ENCODE measurements around the gene SPNS2. TPM values are rescaled to one million over a fixed set of nuclear protein-coding genes. Genes with fewer than 3 reads are reported as not detected.

The SPNS2 gene
- total RNA-seq, 1 donor from 2014 or later, result 187 TPM

GRCh38 chr17:4587803-4588202 is 89.1 kb downstream of the SPNS2 start:
- H3K36me3 Mint-ChIP-seq (ENCODE audit: low read depth, unreplicated experiment), result no peaks in the 10 kb centered on the region
- no peak for DNase-seq (ENCODE audit: low spot score)
- no peaks in the 10 kb centered on the region for H3K9me3 Mint-ChIP-seq (ENCODE audit: unreplicated experiment)
- H3K27me3 Mint-ChIP-seq (ENCODE audit: unreplicated experiment), result peaks cover 23% of the 10 kb centered on the region
- peaks cover 11% of the 10 kb centered on the region for H3K4me1 Mint-ChIP-seq (ENCODE audit: unreplicated experiment)
- H3K27ac Mint-ChIP-seq (ENCODE audit: unreplicated experiment), result no peak overlapping the region
- H3K4me3 Mint-ChIP-seq (ENCODE audit: unreplicated experiment), result no peak overlapping the region
- no peak for TF ChIP-seq CTCF (IDR thresholded peaks at IDR 0.05; ENCODE audit: unreplicated experiment)

- no peak for TF ChIP-seq CTCF (IDR thresholded peaks at IDR 0.05; ENCODE audit: unreplicated experiment)
- H3K27me3 Mint-ChIP-seq (ENCODE audit: unreplicated experiment), result peaks cover 23% of the 10 kb centered on the region
- H3K36me3 Mint-ChIP-seq (ENCODE audit: low read depth, unreplicated experiment), result no peaks in the 10 kb centered on the region
- H3K9me3 Mint-ChIP-seq (ENCODE audit: unreplicated experiment), result no peaks in the 10 kb centered on the region
- no peak overlapping the region for H3K4me3 Mint-ChIP-seq (ENCODE audit: unreplicated experiment)
- DNase-seq (ENCODE audit: low spot score), result no peak
- H3K4me1 Mint-ChIP-seq (ENCODE audit: unreplicated experiment), result peaks cover 11% of the 10 kb centered on the region
- no peak overlapping the region for H3K27ac Mint-ChIP-seq (ENCODE audit: unreplicated experiment)
Observed at GRCh38 chr17:4588391-4588790, 89.7 kb downstream of the SPNS2 start.

Other genes starting within 250 kb of the SPNS2 start
- 41.6 TPM for gene ANKFY1, start 234.9 kb upstream of the SPNS2 start, total RNA-seq (ENCODE audit: unreplicated experiment)
- gene UBE2G1, start 132.2 kb upstream of the SPNS2 start, total RNA-seq (ENCODE audit: unreplicated experiment), result 88.0 TPM
- 0.18 TPM for gene SPNS3, start 64.9 kb upstream of the SPNS2 start, total RNA-seq (ENCODE audit: unreplicated experiment)
- 32.4 TPM for gene MYBBP1A, start 56.5 kb downstream of the SPNS2 start, total RNA-seq (ENCODE audit: unreplicated experiment)
- gene GGT6, start 61.7 kb downstream of the SPNS2 start, total RNA-seq (ENCODE audit: unreplicated experiment), result not detected
- gene SMTNL2, start 85.6 kb downstream of the SPNS2 start, total RNA-seq (ENCODE audit: unreplicated experiment), result 0.59 TPM
- gene ALOX15, start 142.8 kb downstream of the SPNS2 start, total RNA-seq (ENCODE audit: unreplicated experiment), result 17.0 TPM
- gene PELP1, start 205.3 kb downstream of the SPNS2 start, total RNA-seq (ENCODE audit: unreplicated experiment), result 118 TPM
- gene ARRB2, start 211.8 kb downstream of the SPNS2 start, total RNA-seq (ENCODE audit: unreplicated experiment), result 51.1 TPM
- 10.5 TPM for gene MED11, start 232.5 kb downstream of the SPNS2 start, total RNA-seq (ENCODE audit: unreplicated experiment)
- gene ZMYND15, start 241.0 kb downstream of the SPNS2 start, total RNA-seq (ENCODE audit: unreplicated experiment), result not detected
- gene CXCL16, start 241.0 kb downstream of the SPNS2 start, total RNA-seq (ENCODE audit: unreplicated experiment), result 0.13 TPM